NCI-H524 (cell line): Measurements from ENCODE around the gene IER3.
A peak's percentile ranks its signal among the peaks of the same experiment; 100 is the strongest.

Experiments used
- DNase-seq, 2 experiments: peaks; one replicate each; lab custom pipeline; 2025; lab: John Stamatoyannopoulos, UW

The IER3 gene, protein sequence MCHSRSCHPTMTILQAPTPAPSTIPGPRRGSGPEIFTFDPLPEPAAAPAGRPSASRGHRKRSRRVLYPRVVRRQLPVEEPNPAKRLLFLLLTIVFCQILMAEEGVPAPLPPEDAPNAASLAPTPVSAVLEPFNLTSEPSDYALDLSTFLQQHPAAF

DNA sequence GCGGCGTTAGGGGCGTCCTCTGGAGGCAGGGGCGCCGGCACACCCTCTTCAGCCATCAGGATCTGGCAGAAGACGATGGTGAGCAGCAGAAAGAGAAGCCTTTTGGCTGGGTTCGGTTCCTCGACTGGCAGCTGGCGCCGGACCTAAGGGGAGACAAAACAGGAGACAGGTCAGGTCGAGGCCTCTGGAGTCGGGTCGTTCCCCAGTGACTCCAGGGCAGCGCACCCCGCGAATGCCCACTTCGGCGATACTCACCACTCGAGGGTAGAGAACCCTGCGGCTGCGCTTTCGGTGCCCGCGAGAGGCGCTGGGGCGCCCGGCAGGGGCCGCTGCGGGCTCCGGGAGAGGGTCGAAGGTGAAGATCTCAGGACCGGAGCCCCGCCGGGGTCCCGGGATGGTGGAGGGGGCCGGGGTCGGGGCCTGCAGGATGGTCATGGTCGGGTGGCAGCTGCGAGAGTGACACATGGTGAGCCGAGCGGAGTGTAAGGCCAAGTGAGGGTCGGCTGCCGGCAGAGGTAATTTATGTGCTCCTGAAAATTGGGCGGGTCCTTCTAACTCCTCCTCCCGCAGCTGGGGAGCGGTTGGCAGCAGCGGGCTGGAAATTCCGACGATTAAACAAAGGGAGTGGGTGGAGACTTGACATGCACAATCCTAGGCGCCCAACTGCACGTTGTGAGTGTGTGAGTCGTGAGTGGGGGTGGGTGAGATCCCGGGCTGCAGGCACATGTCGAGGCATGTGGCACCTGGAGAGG is at the start of gene IER3:
IER3 (minus strand) TSS at position 494 of the 752 bp plus-strand sequence; CDS start at position 465, 29 bp downstream.
- DNase-seq = peak; percentile 37 to 62

DNA sequence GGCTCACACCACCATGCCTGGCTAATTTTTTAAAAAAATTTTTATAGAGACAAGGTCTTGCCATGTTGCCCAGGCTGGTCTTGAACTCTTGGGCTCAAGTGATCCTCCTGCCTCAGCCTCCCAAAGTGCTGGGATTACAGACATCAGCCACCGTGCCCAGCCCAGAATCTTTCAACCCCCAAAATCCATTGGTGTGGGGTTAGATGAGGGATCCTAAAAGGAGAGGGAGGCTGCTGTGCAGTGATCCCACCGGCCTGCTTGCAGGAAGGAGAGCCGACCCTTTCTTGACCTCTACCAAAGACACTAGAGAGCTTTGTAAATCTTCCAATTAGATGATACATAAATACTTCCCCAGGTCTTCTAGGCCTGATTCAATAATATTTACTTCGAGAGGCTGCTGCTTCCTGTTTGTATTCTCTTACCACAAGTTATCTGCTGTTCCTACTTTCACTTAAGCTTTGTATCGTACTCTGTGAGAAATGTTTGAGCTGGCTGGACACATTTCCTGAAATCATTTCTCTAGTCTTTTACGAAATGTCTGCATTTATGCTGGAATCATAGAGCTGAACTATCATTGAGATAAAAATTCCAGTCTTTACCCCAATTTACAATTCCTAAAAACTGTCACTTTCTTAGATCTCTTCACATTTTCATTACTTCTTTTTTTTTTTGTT is 49.3 kb upstream of the IER3 start:
- DNase-seq = no peak

DNA sequence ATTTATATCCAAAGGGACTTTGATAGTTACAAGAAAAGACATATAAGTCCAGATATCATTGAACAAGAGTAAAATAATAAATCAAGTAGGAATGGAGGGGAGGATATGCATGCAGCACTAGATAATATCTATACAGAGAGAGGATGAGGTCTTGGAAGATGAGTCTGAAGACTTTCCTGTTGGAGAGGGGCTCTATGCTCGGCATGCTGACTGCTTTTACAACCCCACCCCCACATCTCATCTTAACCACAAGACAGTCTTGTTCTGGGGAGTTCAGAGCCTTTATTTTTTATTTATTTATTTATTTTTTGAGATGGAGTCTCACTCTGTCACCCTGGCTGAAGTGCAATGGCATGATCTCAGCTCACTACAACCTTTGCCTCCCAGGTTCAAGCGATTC is 48.4 kb upstream of the IER3 start:
- no peak for DNase-seq

DNA sequence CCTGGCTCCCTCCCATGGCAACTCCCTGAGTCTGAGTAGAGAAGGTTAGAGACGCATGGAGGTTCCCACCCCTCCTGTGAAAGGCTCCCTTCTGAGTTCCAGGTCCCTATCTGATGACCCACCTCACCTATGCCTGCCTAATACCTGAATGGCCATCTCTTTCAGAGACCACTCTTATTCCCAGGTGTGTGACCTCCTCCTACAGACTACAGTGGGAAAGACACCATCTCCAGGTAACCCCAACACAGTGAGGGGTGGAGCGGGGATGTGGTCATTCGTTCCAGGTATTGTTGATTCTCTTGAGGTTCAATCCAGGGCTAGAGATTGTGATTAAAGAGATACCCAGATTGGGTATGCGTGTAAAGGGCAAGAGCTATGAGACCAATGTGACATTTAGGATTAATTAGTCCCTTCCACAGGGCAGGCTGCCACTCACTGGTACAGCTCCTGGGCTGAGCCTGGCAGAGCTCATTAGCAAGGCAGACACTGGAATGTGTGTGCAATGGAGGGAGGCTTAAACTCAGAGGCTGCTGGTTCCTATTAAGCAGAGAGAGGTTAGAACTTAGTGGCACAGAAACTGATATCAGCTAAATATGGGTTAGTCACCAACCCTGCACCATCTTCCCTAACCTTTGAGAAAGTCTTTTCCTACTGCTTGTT is 46.5 kb upstream of the IER3 start:
- DNase-seq = no peak

DNA sequence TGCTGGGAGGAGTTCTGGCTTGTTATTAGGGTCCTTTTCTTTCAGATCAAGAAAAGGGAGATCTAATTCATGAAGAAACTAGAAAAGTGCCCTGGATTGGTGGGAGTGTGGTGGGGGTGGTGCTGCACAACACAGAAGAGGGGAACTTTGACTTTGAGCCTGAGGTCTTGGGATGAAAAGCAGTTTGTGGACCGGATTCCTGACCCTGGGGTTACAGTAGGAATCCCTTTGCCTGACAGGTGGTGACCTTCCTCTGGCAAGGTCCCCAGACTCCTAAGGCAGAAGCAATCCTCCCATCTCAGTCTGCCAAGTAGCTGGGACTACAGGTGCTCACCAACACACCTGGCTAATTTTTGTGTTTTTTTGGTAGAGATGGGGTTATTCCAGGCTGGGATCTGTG is 45.3 kb upstream of the IER3 start:
- no peak for DNase-seq

DNA sequence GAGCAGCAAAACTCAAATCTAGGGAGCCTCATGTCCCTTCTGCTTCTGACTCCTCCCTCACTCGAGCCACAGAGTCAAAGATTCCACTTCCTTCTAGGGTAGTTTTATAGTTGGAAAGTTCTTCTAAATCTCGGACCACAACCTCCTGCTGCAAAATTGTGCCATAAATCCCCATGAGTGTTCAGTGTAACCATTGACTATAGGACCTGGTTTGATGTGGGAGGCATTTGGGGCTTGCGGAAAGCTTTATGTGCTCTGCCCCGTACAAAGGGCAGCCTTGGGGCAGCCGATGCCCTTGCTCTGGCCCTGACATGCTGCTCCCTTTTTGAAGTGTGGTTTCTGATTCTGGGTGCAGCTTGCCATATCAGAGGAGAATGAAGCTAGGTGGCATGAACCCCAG is 43.6 kb upstream of the IER3 start:
- DNase-seq = no peak

DNA sequence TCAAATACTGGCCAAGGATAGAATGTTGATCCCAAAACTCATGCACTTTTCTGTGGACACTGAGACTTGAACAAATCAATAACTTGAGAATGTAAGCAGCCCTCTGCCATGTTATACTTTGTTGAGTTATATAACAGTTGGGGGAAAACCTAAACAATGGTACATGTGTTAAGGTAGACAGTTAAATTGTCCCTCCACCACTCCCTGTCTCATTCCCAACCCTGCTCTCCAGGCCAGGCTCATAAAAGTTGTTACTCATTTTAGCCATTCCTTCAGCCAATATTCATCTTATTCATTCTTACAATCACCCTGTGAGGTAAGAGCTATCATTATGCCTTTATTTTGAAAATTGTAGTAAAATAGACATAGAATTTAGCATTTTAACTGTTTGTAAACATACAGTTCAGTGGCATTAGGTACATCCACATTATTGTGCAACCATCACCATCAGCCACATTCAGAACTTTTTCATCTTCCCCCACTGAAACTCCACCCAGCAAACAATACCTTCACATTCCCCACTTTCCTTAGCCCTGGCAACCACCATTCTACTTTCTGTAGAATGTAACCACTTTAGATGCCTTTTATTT is 38.2 kb upstream of the IER3 start:
- DNase-seq = no peak

DNA sequence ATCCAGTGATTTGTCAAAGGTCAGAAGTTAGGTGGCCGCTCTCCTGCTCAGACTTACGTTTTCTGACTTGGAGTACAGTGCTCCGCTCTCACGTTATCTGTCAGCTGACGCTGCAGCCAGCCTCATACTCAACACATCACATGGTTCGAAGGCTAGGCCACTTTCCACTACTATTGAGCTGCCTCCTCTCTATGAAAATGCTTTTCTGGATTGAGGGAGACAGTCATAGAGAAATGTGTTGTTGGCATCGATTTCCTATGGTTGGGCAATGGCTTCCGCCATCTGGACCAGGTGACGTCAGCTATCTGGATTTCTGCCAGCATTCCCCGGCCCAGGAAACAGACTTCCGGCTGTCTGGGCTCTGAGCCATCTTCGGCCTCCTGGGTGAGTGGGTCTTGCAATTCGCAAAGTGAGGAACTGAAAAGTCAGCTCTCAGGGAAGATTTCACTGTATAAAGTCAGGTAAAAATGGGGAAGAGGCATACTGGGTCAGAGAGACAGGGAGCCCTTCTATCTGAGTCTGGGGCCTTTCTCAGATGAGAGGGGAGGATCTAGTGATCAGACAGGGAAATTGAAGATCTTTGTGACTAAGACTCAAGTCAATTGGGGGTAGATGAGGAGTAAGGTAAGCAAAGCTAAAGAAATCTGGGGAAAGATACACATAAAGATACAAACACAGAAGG is 37.5 kb upstream of the IER3 start:
- peak; percentile 80 to 91 for DNase-seq

DNA sequence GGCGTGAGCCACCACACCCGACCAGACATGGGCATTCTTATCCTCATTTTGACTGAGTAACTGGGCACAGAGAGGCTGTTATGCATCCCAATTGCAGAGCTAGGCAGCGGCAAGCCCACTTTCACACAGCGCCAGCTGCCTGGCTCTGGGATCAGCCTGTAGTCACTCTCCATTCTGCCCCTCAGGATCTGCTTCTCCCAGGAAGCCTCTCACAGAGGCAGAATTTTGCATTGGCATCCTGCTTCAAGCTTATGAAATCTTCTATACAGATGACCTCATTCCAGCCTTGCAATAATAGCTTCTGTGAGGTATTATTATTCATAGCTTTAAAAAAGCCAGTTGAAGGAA is 37.0 kb upstream of the IER3 start:
- peak in 1 of 2 experiments; percentile 45 for DNase-seq

DNA sequence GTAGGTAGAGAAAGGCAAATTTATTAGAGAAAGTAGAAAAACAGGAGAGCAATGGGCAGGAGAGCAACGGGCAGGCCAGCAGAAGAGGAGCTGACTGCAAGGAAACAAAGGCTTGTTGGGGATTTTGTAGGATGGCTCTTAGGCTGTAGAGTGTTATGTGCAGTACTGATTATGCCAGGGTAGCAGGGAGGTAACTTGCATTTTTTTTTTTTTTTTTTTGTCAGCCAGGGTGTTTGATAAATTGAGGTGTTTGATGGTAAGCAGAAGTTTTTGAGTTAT is 36.2 kb upstream of the IER3 start:
- DNase-seq = no peak

DNA sequence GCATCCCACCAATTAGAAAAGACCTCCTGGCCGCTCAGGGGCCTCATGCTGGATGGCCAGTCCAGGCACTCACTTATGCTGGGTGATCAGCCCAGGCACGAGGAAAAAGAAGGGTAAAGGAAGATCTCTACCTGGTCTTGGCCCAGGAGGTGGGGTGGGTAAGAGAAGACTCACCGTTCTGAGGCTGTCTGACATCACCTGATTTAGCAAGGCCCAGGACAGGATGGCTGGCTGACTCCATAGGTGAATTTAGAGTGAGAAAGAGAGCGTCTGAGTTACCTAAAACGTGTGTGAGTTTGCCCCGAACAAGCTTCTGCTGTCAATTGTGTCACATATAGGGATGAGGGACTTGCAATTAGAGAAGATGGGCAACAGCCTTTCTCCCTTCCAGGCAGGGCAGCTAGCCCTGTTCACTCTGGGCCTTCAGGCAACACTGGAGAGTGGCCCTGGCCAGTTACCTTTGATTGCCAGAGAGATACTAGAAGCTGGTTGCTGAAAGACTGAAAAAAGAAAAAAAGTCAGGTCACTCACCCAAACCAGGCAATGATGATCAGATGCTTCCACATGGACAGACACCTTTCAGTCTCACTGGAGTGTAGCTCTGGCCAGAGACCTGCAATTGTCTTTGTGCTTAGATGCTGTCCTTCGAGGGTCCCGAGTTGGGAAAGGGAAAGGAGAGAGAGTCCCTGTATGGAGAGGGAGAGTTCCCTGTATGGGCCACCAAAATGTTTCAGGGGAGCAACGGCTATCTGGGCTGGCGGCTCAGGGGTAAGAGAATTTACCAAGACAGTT is 35.7 kb upstream of the IER3 start:
- DNase-seq = no peak

DNA sequence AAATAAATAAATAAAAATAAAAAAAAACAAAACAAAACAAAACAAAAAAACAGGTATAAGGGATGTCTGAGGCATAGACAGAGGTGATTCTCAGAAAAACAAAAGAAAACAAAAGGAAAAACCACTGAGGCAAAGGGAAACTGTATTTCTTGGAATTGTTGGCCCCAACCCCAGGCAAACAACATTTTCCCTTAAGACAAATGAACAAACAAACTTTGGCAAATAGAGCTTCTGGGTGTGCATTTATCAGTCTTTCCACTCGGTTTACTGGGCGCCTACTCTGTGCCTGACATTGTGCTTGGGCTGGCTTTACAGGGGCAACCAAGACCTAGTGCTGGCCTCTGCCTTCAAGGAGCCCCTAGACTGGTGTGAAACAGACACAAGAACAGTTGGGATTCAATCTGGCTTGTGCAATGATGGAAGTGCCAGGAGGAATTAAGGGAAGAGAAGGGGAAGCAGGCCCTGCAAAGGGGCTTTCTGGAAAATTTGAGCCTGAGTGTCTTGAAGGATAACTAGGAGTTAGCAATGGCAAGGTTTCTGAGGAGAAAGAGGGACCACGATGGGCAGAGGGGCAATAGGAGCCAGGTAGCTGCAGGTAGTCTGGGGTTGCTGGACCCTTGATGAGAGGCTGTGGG is 33.8 kb upstream of the IER3 start:
- DNase-seq = no peak

DNA sequence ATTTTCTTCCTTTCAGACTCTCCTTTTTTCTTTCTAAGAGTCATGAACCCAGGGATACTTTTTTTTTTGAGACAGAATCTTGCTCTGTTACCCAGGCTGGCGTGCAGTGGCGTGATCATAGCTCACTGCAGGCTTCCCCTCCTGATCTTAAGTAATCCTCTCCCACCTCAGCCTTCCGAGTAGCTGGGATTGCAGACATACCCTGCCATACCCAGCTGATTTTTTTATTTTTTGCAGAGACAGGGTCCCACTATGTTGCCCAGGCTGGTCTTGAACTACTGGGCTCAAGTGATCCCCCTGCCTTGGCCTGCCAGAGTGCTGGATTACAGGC is 32.8 kb upstream of the IER3 start:
- DNase-seq = no peak

DNA sequence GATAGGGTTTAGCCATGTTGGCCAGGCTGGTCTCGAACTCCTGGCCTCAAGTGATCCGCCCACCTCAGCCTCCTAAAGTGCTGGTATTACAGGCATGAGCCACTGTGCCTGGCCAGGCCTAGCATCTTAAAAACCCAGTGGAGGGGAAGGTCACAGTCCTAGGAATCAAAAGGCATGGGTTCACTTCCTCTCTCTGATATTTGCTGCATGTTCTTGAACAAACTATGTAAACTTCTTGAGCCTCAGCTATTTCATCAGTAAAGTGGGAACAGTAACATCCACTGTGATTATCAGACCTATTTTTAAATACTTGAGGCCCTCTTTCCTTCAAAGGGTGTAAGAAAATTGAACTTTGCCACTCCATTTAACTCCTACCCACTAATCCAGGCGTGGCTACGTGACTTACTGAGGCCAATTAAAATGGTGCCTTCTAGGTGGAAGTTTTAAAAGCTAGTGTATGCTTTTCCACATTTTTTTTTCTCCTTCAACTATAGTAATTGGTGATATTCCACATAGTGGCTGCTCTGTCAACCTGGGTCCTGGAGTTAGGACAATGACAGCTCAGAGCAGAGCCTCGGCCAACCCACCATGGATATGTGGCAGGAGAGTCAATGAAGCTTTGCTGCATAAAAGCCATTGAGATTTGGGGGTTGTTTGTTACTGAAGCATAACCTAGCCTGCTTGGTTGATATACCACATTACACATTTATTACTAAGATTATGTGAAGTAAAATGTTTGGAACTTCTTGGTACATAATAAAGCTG is 32.2 kb upstream of the IER3 start:
- no peak for DNase-seq

DNA sequence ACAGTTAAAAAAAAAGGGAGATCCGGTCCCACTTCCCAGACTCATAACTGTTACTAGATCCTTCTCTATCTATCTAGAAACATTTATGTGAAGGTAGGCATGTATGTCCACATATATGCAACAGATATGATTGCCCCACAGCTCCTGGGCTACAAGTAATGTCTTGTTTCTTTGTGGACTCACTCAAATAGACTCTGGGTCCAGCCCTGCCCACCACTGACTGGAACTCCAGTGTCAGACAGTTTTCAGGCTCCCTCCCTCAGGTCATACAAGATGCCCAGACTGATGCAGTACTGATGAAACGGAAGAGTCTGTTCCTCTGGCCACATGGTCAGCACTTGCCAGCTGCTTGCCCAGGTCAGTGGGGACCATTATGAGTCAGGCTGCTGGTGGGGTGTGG is 30.8 kb upstream of the IER3 start:
- DNase-seq = no peak

DNA sequence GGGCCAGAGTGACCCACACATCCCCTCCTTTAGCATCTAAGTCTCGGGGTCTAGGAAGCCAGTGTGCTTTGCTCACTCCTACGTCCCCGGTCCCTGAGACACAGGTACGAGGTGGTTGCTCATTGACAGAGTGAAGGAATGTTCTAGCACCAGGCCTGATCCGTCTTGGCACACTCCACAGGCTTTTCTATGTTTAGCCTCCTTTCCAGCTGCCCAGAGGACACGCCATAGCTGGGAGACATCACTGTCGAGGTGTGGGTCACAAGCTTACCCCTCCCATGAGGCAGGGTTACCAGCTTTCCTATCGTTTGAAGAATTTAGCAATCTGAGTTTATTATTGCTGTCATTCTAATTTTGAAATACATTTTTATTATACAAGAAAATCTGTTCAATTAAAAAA is 30.4 kb upstream of the IER3 start:
- DNase-seq = no peak

DNA sequence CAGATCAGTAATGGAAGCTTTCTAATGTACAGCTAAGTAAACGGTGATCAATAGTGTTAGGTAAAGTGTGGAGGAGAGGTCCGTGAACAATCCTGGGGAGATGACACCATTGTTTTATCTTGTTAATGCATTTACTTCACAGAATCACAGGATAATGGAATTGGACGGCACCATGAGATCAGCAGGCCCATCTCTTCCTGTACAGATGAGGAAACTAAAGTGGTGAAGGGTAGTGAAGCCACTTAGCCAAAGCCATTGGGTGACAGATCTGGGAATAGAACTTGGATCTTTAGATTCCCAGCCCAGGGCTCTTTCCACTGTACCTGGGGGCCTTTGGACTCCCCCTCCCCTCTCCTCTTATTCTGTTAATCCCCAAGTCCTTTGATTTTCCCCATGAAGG is 26.2 kb upstream of the IER3 start:
- DNase-seq = no peak

DNA sequence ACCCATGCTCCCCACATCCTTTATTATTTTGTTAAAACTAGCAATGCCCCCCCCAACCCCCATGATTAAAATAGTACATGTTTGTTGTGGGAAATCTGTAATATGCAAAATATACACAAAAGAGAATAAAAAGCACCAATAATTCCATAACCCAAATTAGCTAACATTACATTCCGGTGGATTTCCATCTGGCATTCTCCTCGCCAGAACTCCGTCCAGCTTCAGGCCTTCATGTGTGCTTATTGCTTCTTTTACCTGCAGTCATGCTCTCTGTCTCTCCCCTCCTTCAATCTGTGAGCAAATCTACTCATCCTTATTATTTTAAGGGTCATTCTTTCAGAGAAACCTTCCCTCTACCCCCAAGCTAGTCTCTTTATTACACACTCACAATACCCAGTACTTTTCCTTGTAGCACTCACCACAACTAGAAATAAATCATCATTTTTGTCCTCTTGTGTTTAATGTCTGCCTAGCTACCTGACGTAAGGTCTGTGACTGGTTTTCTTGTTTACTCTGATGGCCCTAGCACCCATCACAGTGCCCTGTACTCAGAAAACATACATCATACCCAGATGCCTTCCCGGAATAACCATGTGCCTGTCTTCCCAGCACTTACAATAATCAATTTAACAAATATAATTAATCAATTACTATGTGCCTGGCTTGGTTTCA is 25.6 kb upstream of the IER3 start:
- no peak for DNase-seq

DNA sequence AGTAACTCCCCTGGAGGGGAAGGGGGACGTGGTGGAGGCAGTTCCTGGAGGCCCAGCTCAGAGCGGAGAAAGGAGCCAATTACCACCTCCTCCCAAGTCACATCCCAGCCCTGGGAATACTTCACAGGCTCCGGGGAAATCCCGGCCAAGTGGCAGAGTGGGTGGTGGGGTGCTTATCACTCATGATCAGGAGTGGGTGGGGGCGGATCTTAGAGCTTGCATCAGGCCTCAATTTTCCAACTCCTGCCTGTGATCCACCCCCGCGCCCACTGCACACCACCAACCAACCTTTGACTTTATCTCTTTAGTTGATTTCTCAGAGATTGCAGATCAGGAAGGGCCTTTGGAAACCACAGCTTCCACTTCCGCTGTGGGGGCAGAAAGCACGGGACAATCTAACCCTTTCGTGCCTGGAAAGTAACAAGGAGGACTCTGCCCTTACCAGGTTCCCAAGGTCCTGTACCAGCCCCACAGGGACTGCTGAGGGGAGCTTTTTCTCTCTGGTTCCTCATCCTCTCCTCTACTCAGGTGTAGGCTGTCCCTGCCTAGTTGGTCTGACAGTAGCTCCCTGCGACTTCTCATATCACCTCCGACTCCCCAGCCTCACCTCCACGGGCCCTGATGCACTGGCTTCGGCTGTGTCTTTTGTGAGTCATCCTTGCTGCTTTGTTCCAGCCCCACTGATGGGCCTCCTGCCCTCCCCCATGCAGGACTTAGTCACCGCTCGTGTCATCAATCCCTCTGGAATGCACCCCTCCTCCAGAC is 24.9 kb upstream of the IER3 start:
- DNase-seq = no peak
